PC-3 (cell line): ENCODE data around the gene ADORA1. TPM values are rescaled to one million over a fixed set of nuclear protein-coding genes. Genes with fewer than 3 reads are reported as not detected.

ENCODE experiments used
- ATAC-seq: fragments of 200-7000 bp; cut with Tn5 transposase; 2 replicates; pipeline ENCODE4 v1.9.1; 2020; ENCODE audit warnings: mild to moderate bottlenecking, moderate library complexity
- BruUV-seq: library from RNA; stranded (reverse); fragments of 400-500 nt; replicated peaks from 2 replicates; lab custom pipeline; 2021; lab: Mats Ljungman, UMichigan
- CTCF ChIA-PET: fragments of 300-600 bp; sonication (Branson Sonifier 250); formaldehyde crosslinking; loops from one replicate; lab custom pipeline; 2022; ENCODE audit warnings: antibody characterized with exemption; lab: Charles Lee
- POLR2A ChIA-PET: fragments of 300-600 bp; sonication (Branson Sonifier 250); formaldehyde crosslinking; loops from one replicate; lab custom pipeline; 2022; ENCODE audit warnings: antibody characterized with exemption; ENCODE audit not compliant: unreplicated experiment; lab: Charles Lee
- DNase-seq: peaks from one replicate; pipeline ENCODE4 v3.0.0-alpha.2; 2015
- H2AFZ ChIP-seq: fragments of 300-600 bp; sonication (generic); 2 replicates; pipeline ENCODE4 v1.6.0; 2016; ENCODE audit warnings: antibody characterized with exemption, low read length
- H3F3A ChIP-seq: fragments of 300-600 bp; sonication (generic); one replicate; pipeline ENCODE4 v1.6.0; 2017; ENCODE audit warnings: antibody characterized with exemption, low read length, control low read depth, mild to moderate bottlenecking; ENCODE audit not compliant: unreplicated experiment
- H3K27ac ChIP-seq: fragments of 300-600 bp; sonication (generic); 2 replicates; pipeline ENCODE4 v1.5.1; 2016; ENCODE audit warnings: mild to moderate bottlenecking, low read length
- H3K27me3 ChIP-seq: fragments of 300-600 bp; sonication (generic); 2 replicates; pipeline ENCODE4 v1.6.1; 2016; ENCODE audit warnings: low read length, mixed read lengths
- H3K36me3 ChIP-seq: fragments of 300-600 bp; sonication (generic); 2 replicates; pipeline ENCODE4 v1.6.1; 2016; ENCODE audit warnings: low read depth, mixed run types, low read length, mixed read lengths
- H3K4me1 ChIP-seq: fragments of 300-600 bp; sonication (generic); 2 replicates; pipeline ENCODE4 v1.5.1; 2016; ENCODE audit warnings: low read length; ENCODE audit not compliant: insufficient read depth
- H3K4me2 ChIP-seq: fragments of 300-600 bp; sonication (generic); 2 replicates; pipeline ENCODE4 v1.6.0; 2016; ENCODE audit warnings: low read length
- H3K4me3 ChIP-seq: fragments of 300-600 bp; sonication (generic); 2 replicates; pipeline ENCODE4 v1.5.1; 2016; ENCODE audit warnings: mild to moderate bottlenecking, low read length, mixed read lengths
- H3K79me2 ChIP-seq: fragments of 300-600 bp; sonication (generic); 2 replicates; pipeline ENCODE4 v1.6.1; 2017; ENCODE audit warnings: low read length, mixed read lengths
- H3K9ac ChIP-seq: fragments of 300-600 bp; sonication (generic); 2 replicates; pipeline ENCODE4 v1.6.0; 2016; ENCODE audit warnings: mild to moderate bottlenecking, low read length
- H3K9me2 ChIP-seq: fragments of 300-600 bp; sonication (generic); replicated peaks from 2 replicates; pipeline ENCODE4 v1.6.1; 2016; ENCODE audit warnings: mixed run types, low read length, mixed read lengths
- H3K9me3 ChIP-seq: fragments of 300-600 bp; sonication (generic); 2 replicates; pipeline ENCODE4 v1.6.1; 2016; ENCODE audit warnings: low read length, mixed read lengths
- H4K20me1 ChIP-seq: fragments of 300-600 bp; sonication (generic); 2 replicates; pipeline ENCODE4 v1.6.1; 2016; ENCODE audit warnings: low read length, mixed read lengths
- CTCF ChIP-seq: fragments of 300-600 bp; sonication (generic); conservative IDR thresholded peaks from 2 replicates; pipeline ENCODE4 v1.5.1; 2017; ENCODE audit warnings: antibody characterized with exemption, low read depth, mild to moderate bottlenecking, low read length
- EZH2phosphoT487 ChIP-seq: fragments of 300-600 bp; sonication (generic); IDR thresholded peaks from 2 replicates; pipeline ENCODE4 v1.6.1; 2018; ENCODE audit warnings: mild to moderate bottlenecking, antibody characterized with exemption, low read length, borderline replicate concordance
- intact Hi-C: fragments of 100-400 bp; cut with micrococcal nuclease; formaldehyde crosslinking; loops from 2 replicates; pipeline ENCODE4 v1.9.0; 2023
- total RNA-seq: library from RNA; depleted of rRNA; stranded (reverse); fragments of >200 nt; gene quantifications from 2 replicates; pipeline ENCODE4 v1.2.3, GENCODE V29; 2014; rRNA removed

Gene ADORA1
- total RNA-seq, 1 experiment from 2014 or later = 1.4 TPM

GRCh38 chr1:203216274-203217138 is 89.0 kb downstream of the ADORA1 start:
- H3K9ac ChIP-seq = no peak overlapping the region
- no peaks in the 10 kb centered on the region for H3K9me3 ChIP-seq
- ChIA-PET CTCF (interaction anchor here (0.7 to 1.6 kb wide), 7 partner anchors 51 to 177 kb away, joined by 3 to 36 read pairs (median 5); no protein-coding TSS in a partner anchor), POLR2A (no interaction called here)
- no peak overlapping the region for H2AFZ ChIP-seq
- no peaks in the 10 kb centered on the region for H4K20me1 ChIP-seq
- no TSS peak for BruUV-seq
- peaks cover 42% of the 10 kb centered on the region for H3K27me3 ChIP-seq
- TF ChIP-seq EZH2phosphoT487 = no peak
- peak; percentile 90 for TF ChIP-seq CTCF
- H3K4me1 ChIP-seq = no peaks in the 10 kb centered on the region
- H3K4me2 ChIP-seq = no peak overlapping the region
- H3K36me3 ChIP-seq = no peaks in the 10 kb centered on the region
- no peaks in the 10 kb centered on the region for H3K9me2 ChIP-seq
- DNase-seq (peak; percentile 88), ATAC-seq (peak; percentile 85)
- H3K4me3 ChIP-seq = no peak overlapping the region
- no peaks in the 10 kb centered on the region for H3F3A ChIP-seq
- no peak overlapping the region for H3K27ac ChIP-seq
- intact Hi-C loops = loop anchor here (1.0 kb wide), 2 partner anchors 98 to 177 kb away; no protein-coding TSS in a partner anchor
- H3K79me2 ChIP-seq = no peaks in the 10 kb centered on the region

Other genes starting within 250 kb of the ADORA1 start
- 14.8 and 15.5 TPM in 2 replicates for gene RABIF, start 238.6 kb upstream of the ADORA1 start, total RNA-seq
- gene KLHL12, start 200.5 kb upstream of the ADORA1 start, total RNA-seq = 25.2 and 26.7 TPM in 2 replicates
- gene ADIPOR1, start 169.4 kb upstream of the ADORA1 start, total RNA-seq = 137 and 150 TPM in 2 replicates
- gene CYB5R1, start 160.5 kb upstream of the ADORA1 start, total RNA-seq = 58.7 and 66.2 TPM in 2 replicates
- 119 and 122 TPM in 2 replicates for gene TMEM183A, start 120.4 kb upstream of the ADORA1 start, total RNA-seq
- 3.4 and 12.1 TPM in 2 replicates for gene PPFIA4, start 101.2 kb upstream of the ADORA1 start, total RNA-seq
- gene MYOG, start 41.7 kb upstream of the ADORA1 start, total RNA-seq = not detected in 2 replicates
- gene MYBPH, start 48.1 kb downstream of the ADORA1 start, total RNA-seq = not detected in 2 replicates
- gene CHI3L1, start 59.0 kb downstream of the ADORA1 start, total RNA-seq = not detected in 2 replicates
- 0.06 TPM in 1 of 2 replicates, not detected in the other for gene CHIT1, start 101.9 kb downstream of the ADORA1 start, total RNA-seq
- 2.2 and 2.4 TPM in 2 replicates for gene BTG2, start 177.8 kb downstream of the ADORA1 start, total RNA-seq
- gene FMOD, start 223.4 kb downstream of the ADORA1 start, total RNA-seq = not detected in 2 replicates